ENCODE measurements around the gene CD82. TPM values are rescaled to one million over a fixed set of nuclear protein-coding genes. Genes with fewer than 3 reads are reported as not detected.
"Not testable (repeated sequence)": the region's sequence is repeated elsewhere in the genome, so short reads cannot be mapped to it uniquely, and the experiment has no call there.

The CD82 gene
- total RNA-seq, 1 experiment from 2014 or later: 114 TPM

- TF ChIP-seq CTCF (IDR thresholded peaks at IDR 0.05; ENCODE audit: unreplicated experiment): no peak
- H3K27ac Mint-ChIP-seq (ENCODE audit: low read depth, unreplicated experiment): no peak overlapping the region
- intact Hi-C loops (cut with micrococcal nuclease): no loop called here
- no peaks in the 10 kb centered on the region for H3K4me1 Mint-ChIP-seq (ENCODE audit: insufficient read depth, unreplicated experiment)
- POLR2A ChIA-PET: no interaction called here
- H3K4me3 Mint-ChIP-seq (ENCODE audit: unreplicated experiment): no peak overlapping the region
- BruUV-seq (replicated peaks): no TSS peak
- H3K9me3 Mint-ChIP-seq (ENCODE audit: unreplicated experiment): peaks cover 24% of the 10 kb centered on the region
- CTCF ChIA-PET: no interaction called here
- no peaks in the 10 kb centered on the region for H3K36me3 Mint-ChIP-seq (ENCODE audit: insufficient read depth, unreplicated experiment)
- peaks cover 74% of the 10 kb centered on the region for H3K27me3 Mint-ChIP-seq (ENCODE audit: insufficient read depth, unreplicated experiment)
- no peak for DNase-seq (ENCODE audit: unreplicated experiment)
Observed at GRCh38 chr11:44645827-44646226, 80.4 kb downstream of the CD82 start.

GRCh38 chr11:44647255-44647955, 81.9 kb downstream of the CD82 start:
- CTCF ChIA-PET: interaction anchor here (0.7 to 0.9 kb wide), 3 partner anchors 75 to 458 kb away, joined by 3 to 5 read pairs (median 3); no protein-coding TSS in a partner anchor
- BruUV-seq (replicated peaks); POLR2A ChIA-PET; DNase-seq (ENCODE audit: unreplicated experiment); H3K36me3 Mint-ChIP-seq (ENCODE audit: insufficient read depth, unreplicated experiment); H3K4me3 Mint-ChIP-seq (ENCODE audit: unreplicated experiment); H3K4me1 Mint-ChIP-seq (ENCODE audit: insufficient read depth, unreplicated experiment); H3K27ac Mint-ChIP-seq (ENCODE audit: low read depth, unreplicated experiment); intact Hi-C loops (cut with micrococcal nuclease): not testable (repeated sequence)
- Mint-ChIP-seq H3K9me3 (ENCODE audit: unreplicated experiment) (peaks cover 24% of the 10 kb centered on the region), H3K27me3 (ENCODE audit: insufficient read depth, unreplicated experiment) (peaks cover 88% of the 10 kb centered on the region)

- BruUV-seq (replicated peaks): no TSS peak
- Mint-ChIP-seq H3K4me1 (ENCODE audit: insufficient read depth, unreplicated experiment) (no peaks in the 10 kb centered on the region), H3K27me3 (ENCODE audit: insufficient read depth, unreplicated experiment) (peaks cover 88% of the 10 kb centered on the region), H3K36me3 (ENCODE audit: insufficient read depth, unreplicated experiment) (no peaks in the 10 kb centered on the region), H3K27ac (ENCODE audit: low read depth, unreplicated experiment) (no peak overlapping the region), H3K4me3 (ENCODE audit: unreplicated experiment) (no peak overlapping the region), H3K9me3 (ENCODE audit: unreplicated experiment) (peaks cover 24% of the 10 kb centered on the region)
- intact Hi-C loops (cut with micrococcal nuclease): no loop called here
- ChIA-PET POLR2A (no interaction called here), CTCF (no interaction called here)
- TF ChIP-seq CTCF (IDR thresholded peaks at IDR 0.05; ENCODE audit: unreplicated experiment): no peak
- no peak for DNase-seq (ENCODE audit: unreplicated experiment)
Observed at GRCh38 chr11:44648109-44648508, 82.6 kb downstream of the CD82 start.

- H3K4me1 Mint-ChIP-seq (ENCODE audit: insufficient read depth, unreplicated experiment): no peaks in the 10 kb centered on the region
- no peak for TF ChIP-seq CTCF (IDR thresholded peaks at IDR 0.05; ENCODE audit: unreplicated experiment)
- intact Hi-C loops (cut with micrococcal nuclease): no loop called here
- no peak overlapping the region for H3K27ac Mint-ChIP-seq (ENCODE audit: low read depth, unreplicated experiment)
- H3K36me3 Mint-ChIP-seq (ENCODE audit: insufficient read depth, unreplicated experiment): no peaks in the 10 kb centered on the region
- H3K4me3 Mint-ChIP-seq (ENCODE audit: unreplicated experiment): no peak overlapping the region
- H3K27me3 Mint-ChIP-seq (ENCODE audit: insufficient read depth, unreplicated experiment): peaks cover 66% of the 10 kb centered on the region
- ChIA-PET POLR2A (interaction anchor here (0.7 kb wide), 1 partner anchor 49 kb away, joined by 3 read pairs; no protein-coding TSS in a partner anchor), CTCF (no interaction called here)
- no TSS peak for BruUV-seq (replicated peaks)
- no peak for DNase-seq (ENCODE audit: unreplicated experiment)
- peaks cover 7% of the 10 kb centered on the region for H3K9me3 Mint-ChIP-seq (ENCODE audit: unreplicated experiment)
Observed at GRCh38 chr11:44651535-44652155, 86.2 kb downstream of the CD82 start.
